Cardiac muscle cell (in vitro differentiated cells and primary cell): ENCODE measurements around the gene MR1. TPM values are rescaled to one million over a fixed set of nuclear protein-coding genes. Genes with fewer than 3 reads are reported as not detected.

ENCODE experiments used
- DNase-seq, 2 donors: peaks; one replicate each; pipeline versions ENCODE4 v3.0.0 to v3.0.0-alpha.2; 2010 to 2017; ENCODE audit warnings: low read depth in 1 of 2, low spot score in 1 of 2
- H3K27ac ChIP-seq: fragments of 200-600 bp; sonication (generic); 2 replicates; pipeline ENCODE4 v1.5.1; 2016
- H3K27me3 ChIP-seq: fragments of 200-600 bp; sonication (generic); 2 replicates; pipeline ENCODE4 v1.6.0; 2016; ENCODE audit warnings: control low read depth
- H3K36me3 ChIP-seq: fragments of 200-600 bp; sonication (generic); 2 replicates; pipeline ENCODE4 v1.5.1; 2016; ENCODE audit warnings: control low read depth
- H3K4me1 ChIP-seq: fragments of 200-600 bp; sonication (generic); 2 replicates; pipeline ENCODE4 v1.8.1; 2017; ENCODE audit warnings: low read depth, mild to moderate bottlenecking, mixed run types
- H3K4me3 ChIP-seq: fragments of 200-600 bp; sonication (generic); 2 replicates; pipeline ENCODE4 v1.5.1; 2016; ENCODE audit warnings: mild to moderate bottlenecking
- H3K9me3 ChIP-seq: fragments of 200-600 bp; sonication (generic); 2 replicates; pipeline ENCODE4 v1.5.1; 2017; ENCODE audit warnings: low read depth, mild to moderate bottlenecking, control low read depth
- CTCF ChIP-seq: IDR thresholded peaks from 2 replicates; pipeline ENCODE4 v1.5.1; 2012; ENCODE audit warnings: low read depth, mild to moderate bottlenecking, low read length
- polyA plus RNA-seq: library from polyadenylated mRNA; unstranded; fragments of >200 nt; fragmentation: Nextera tagmentation; extraction: Ambion mirVana; gene quantifications from 2 replicates; pipeline ENCODE4 v1.2.1, GENCODE V29; 2016
- total RNA-seq: library from RNA; depleted of rRNA; stranded (reverse); fragments of >200 nt; gene quantifications from 2 replicates; pipeline ENCODE4 v1.2.3, GENCODE V29; 2016

The MR1 gene
- total and polyA plus RNA-seq, 2 experiments from 2014 or later, result 0.12 TPM; not detected in 1

DNA sequence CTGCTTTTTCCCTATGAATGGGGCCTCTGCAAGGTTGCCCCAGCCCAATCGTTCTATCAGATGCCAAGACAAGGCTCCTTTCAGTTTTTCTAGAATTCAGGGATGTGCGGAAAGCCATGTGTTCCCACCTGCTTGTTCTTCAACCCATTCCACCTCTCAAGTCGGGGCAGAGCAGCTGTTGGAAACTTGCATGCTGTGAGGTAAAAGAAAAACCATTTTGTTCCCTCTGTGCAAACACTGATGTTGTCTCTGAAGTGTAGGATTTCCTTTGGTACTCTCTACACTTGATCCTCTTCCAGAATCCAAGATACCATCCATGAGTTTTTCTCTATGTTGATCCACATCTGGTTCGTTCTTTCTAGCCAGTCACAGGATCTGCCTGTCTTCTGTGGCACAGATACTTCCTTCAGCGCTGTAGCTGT, 62.0 kb downstream of the MR1 start:
- Histone ChIP-seq H3K9me3 (no peaks in the 10 kb centered on the region), H3K27me3 (peaks cover under 1% of the 10 kb centered on the region), H3K4me3 (no peak overlapping the region), H3K4me1 (peaks cover 25% of the 10 kb centered on the region), H3K27ac (no peak overlapping the region), H3K36me3 (no peaks in the 10 kb centered on the region)
- TF ChIP-seq CTCF, result no peak
- DNase-seq, result no peak

- Histone ChIP-seq H3K4me1 (peaks cover 28% of the 10 kb centered on the region), H3K27ac (no peak overlapping the region)
- DNase-seq, result no peak
Measured at GRCh38 chr1:181097242-181097641, 63.5 kb downstream of the MR1 start.

GRCh38 chr1:181099152-181100014, 65.6 kb downstream of the MR1 start:
- TF ChIP-seq CTCF, result no peak
- H3K4me3 ChIP-seq, result no peak overlapping the region
- H3K36me3 ChIP-seq, result no peaks in the 10 kb centered on the region
- DNase-seq, result peak in 1 of 2 donors; percentile 61
- peaks cover 38% of the 10 kb centered on the region for H3K4me1 ChIP-seq
- no peaks in the 10 kb centered on the region for H3K9me3 ChIP-seq
- H3K27me3 ChIP-seq, result peaks cover 5% of the 10 kb centered on the region
- H3K27ac ChIP-seq, result no peak overlapping the region

More at GRCh38 chr1:181097242-181097641, 63.5 kb downstream of the MR1 start:
- no peaks in the 10 kb centered on the region for H3K36me3 ChIP-seq
- no peaks in the 10 kb centered on the region for H3K9me3 ChIP-seq
- peaks cover 5% of the 10 kb centered on the region for H3K27me3 ChIP-seq
- TF ChIP-seq CTCF, result no peak
- no peak overlapping the region for H3K4me3 ChIP-seq

DNA sequence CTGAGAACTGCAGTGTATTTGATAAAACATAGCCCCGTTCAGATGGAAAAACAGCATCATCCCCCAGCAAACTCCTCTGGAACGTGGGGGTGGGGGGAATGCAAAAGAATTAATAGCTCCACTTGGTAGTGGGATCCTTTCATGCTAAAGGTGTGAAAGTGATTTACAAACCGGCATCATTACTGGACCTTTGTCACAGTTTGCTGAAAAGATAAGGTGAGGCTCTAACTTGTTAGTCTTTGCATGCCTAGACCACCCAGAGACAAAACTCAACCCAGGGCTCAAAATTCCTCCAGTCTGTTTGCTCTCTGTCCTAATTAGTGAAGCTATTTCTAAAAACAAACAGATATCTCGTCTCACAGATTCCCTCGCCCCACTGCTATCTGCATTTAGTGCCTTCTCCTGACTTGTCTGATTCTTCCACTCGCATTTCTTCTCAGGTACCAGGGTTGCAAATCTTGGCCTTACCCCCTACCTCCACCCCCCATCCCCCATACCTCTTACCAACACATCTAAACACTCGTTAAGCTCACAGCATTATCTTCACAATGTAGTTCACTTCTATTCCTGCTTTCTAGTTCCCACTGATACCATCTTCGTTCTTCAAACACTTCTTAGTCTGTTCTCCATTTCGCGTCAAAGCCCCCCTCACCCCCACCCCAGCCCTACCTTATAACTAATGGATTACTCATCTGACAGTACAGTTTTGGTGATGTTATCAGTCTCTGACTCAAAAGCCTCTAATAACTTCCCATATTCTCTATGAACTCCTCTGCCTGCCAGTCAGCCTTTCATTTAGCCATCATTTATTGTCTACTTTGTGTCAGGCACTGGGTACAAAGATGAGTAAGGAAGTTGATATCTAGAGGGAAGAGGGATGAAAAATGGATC, 66.5 kb downstream of the MR1 start:
- Histone ChIP-seq H3K36me3 (no peaks in the 10 kb centered on the region), H3K4me1 (peaks cover 36% of the 10 kb centered on the region), H3K27me3 (peaks cover 5% of the 10 kb centered on the region), H3K9me3 (no peaks in the 10 kb centered on the region), H3K27ac (no peak overlapping the region), H3K4me3 (no peak overlapping the region)
- DNase-seq, result no peak
- no peak for TF ChIP-seq CTCF

DNA sequence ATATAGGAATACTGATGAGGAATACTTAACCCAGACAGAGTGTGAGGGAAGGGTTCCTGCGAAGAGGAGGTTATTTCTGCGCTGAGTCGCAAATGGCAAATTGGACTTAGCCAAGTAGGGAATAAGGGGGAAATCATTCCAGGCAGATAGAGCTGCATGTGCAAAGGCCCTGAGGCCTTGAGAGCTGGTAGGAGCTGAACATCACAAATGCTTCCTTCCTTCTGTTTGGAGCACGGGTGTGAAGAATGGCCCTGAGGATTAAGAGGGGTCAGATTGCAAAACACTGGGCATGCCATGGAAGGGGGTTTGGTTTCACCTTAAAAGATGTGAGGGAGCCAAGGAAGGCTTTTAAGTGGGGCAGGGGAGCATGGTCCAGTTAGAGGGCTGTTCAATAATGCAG, 67.2 kb downstream of the MR1 start:
- no peak for TF ChIP-seq CTCF
- Histone ChIP-seq H3K27ac (no peak overlapping the region), H3K27me3 (peaks cover 5% of the 10 kb centered on the region), H3K4me1 (peaks cover 36% of the 10 kb centered on the region), H3K36me3 (no peaks in the 10 kb centered on the region), H3K9me3 (no peaks in the 10 kb centered on the region), H3K4me3 (no peak overlapping the region)
- no peak for DNase-seq
